ENCODE data around the gene USP47. TPM values are rescaled to one million over a fixed set of nuclear protein-coding genes. Genes with fewer than 3 reads are reported as not detected.

USP47 gene
- total and polyA plus RNA-seq, 9 of the 15 experiments (the other 6 are each of a cell fraction or from before 2014, with no cell fraction given) = 13.1 to 63.6 (median 34.7) TPM

DNA sequence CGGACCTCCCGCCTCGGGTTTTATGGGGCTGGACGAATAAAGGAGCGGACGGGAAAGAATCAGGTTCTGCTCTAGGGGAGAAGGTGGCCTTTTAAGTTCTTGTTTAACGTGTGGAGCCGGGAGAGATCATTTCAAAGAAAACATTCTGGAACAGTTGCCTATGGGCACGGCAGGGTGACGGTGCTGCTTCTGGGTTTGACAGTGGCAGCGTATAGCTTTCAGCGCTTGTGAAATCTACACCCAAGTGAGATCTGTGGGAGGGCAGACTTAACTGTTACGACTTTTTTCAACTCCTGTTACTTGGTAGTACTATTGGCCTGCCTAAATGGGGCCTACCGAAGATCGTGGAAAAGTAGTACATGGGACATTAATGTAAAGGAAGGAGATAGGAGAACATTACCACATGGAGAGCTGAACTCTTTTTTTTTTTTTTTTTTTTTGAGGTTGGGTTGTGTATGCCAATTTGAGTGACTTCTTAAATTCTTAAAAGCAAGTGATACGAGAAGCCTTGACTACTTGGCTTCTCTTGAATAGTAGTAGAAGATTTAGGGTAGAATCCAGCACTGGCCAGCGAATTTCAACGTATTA is 743 bp downstream of the USP47 start (continued):
- TF ChIP-seq E2F3 (CRISPR knock-in tag; IDR thresholded peaks at IDR 0.05) (no peak), POLR2B (IDR thresholded peaks at IDR 0.05; ENCODE audit: low read depth, partially characterized antibody) (peak; percentile 15), HNRNPH1 (optimal IDR thresholded peaks at IDR 0.05; ENCODE audit: low read depth, low read length) (no peak), DACH1 (IDR thresholded peaks at IDR 0.05; ENCODE audit: partially characterized antibody) (no peak), CREB3L1 (IDR thresholded peaks at IDR 0.05; ENCODE audit: borderline replicate concordance, low read depth) (no peak), STAT6 (CRISPR knock-in tag; IDR thresholded peaks at IDR 0.05) (no peak), NEUROD1 (IDR thresholded peaks at IDR 0.05; ENCODE audit: borderline replicate concordance, low read depth, low read length, partially characterized antibody) (no peak), STAT5B (CRISPR knock-in tag; IDR thresholded peaks at IDR 0.05) (no peak), POLR2AphosphoS5 (IDR thresholded peaks at IDR 0.05; ENCODE audit: control insufficient read depth, insufficient read depth, low read depth, low read length) (peak; percentile 68; the same call in 1 of the 2 replicates), ILF3 (IDR thresholded peaks at IDR 0.05; ENCODE audit: borderline replicate concordance) (no peak), KLF6 (CRISPR knock-in tag; IDR thresholded peaks at IDR 0.05; ENCODE audit: borderline replicate concordance) (no peak), CEBPB (tag; IDR thresholded peaks at IDR 0.05) (peak; percentile 85), ZNF239 (CRISPR knock-in tag; IDR thresholded peaks at IDR 0.05) (no peak), SMARCC2 (IDR thresholded peaks at IDR 0.05; ENCODE audit: low read depth) (no peak), ZNF133 (CRISPR knock-in tag; IDR thresholded peaks at IDR 0.05) (no peak), RREB1 (CRISPR knock-in tag; IDR thresholded peaks at IDR 0.05) (no peak), ZNF124 (CRISPR knock-in tag; IDR thresholded peaks at IDR 0.05) (no peak), MAFK (IDR thresholded peaks at IDR 0.05; ENCODE audit: low read length) (no peak), ZNF589 (CRISPR knock-in tag; IDR thresholded peaks at IDR 0.05; ENCODE audit: low read depth) (0 out of 2 replicates have a peak, but pooled peaks have one; percentile 34)
